A549 (cell line): Measurements from ENCODE around the gene PBXIP1. TPM values are rescaled to one million over a fixed set of nuclear protein-coding genes. Genes with fewer than 3 reads are reported as not detected.

Experiments used
- ATAC-seq, 2 experiments: fragments of 200-7000 bp in 1 of 2; fragments of >200 bp in 1 of 2; cut with Nextera tagmentation in 1 of 2; cut with Tn5 transposase in 1 of 2; 3 replicates each; pipeline versions ENCODE4 v1.8.0 to v1.9.1; 2018 to 2020; ENCODE audit warnings: mild to moderate bottlenecking in 1 of 2, moderate library complexity in 1 of 2
- CTCF ChIA-PET: fragments of 300-600 bp; sonication (Branson Sonifier 250); formaldehyde crosslinking; extraction: SDS; loops from one replicate; lab custom pipeline; 2021; ENCODE audit warnings: antibody characterized with exemption, inconsistent platforms; lab: Yijun Ruan, JAX
- POLR2A ChIA-PET: fragments of 350-600 bp; formaldehyde crosslinking; extraction: SDS; loops from one replicate; lab custom pipeline; 2021; ENCODE audit warnings: antibody characterized with exemption, inconsistent platforms; lab: Yijun Ruan, JAX
- DNase-seq, 2 experiments: peaks; one replicate each; pipeline versions ENCODE4 v3.0.0 to v3.0.0-alpha.2; 2011 to 2016; ENCODE audit warnings: low read depth in 1 of 2, low spot score in 1 of 2
- FAIRE-seq: peaks from 2 replicates; lab custom pipeline; 2011; peaks lifted over from hg19 to GRCh38; lab: Jason Lieb, UNC
- H3K27ac ChIP-seq, 2 experiments: fragments of >200 bp; sonication (Bioruptor Twin); formaldehyde crosslinking; 3 replicates each; pipeline ENCODE4 v1.5.1; 2016 to 2017
- H3K4me1 ChIP-seq: fragments of >200 bp; sonication (Bioruptor Twin); formaldehyde crosslinking; 3 replicates; pipeline ENCODE4 v1.6.1; 2016
- H3K4me2 ChIP-seq: fragments of >200 bp; sonication (Bioruptor Twin); formaldehyde crosslinking; 3 replicates; pipeline ENCODE4 v1.6.1; 2016
- H3K4me3 ChIP-seq: fragments of >200 bp; sonication (Bioruptor Twin); formaldehyde crosslinking; 3 replicates; pipeline ENCODE4 v1.5.1; 2016
- H3K9me3 ChIP-seq: fragments of >200 bp; sonication (Bioruptor Twin); formaldehyde crosslinking; 3 replicates; pipeline ENCODE4 v1.6.1; 2016
- BHLHE40 ChIP-seq: IDR thresholded peaks from 2 replicates; pipeline ENCODE4 v1.6.1; 2012; ENCODE audit warnings: low read depth, low read length, inconsistent platforms
- CBX2 ChIP-seq: fragments of 200-600 bp; sonication (generic); IDR thresholded peaks from 2 replicates; pipeline ENCODE4 v1.6.1; 2016; ENCODE audit warnings: low read depth, mild to moderate bottlenecking, borderline replicate concordance
- CEBPB ChIP-seq, 2 experiments: fragments of >200 bp in 1 of 2; sonication (Bioruptor Twin) in 1 of 2; formaldehyde crosslinking in 1 of 2; IDR thresholded peaks; 2 replicates each; pipeline ENCODE4 v1.6.1; 2012 to 2016
- CHD2 ChIP-seq: fragments of 150-350 bp; IDR thresholded peaks from 2 replicates; pipeline ENCODE4 v1.6.1; 2014; ENCODE audit warnings: low read length; ENCODE audit not compliant: partially characterized antibody
- CHD4 ChIP-seq: fragments of 200-600 bp; sonication (generic); IDR thresholded peaks from 2 replicates; pipeline ENCODE4 v1.6.1; 2016; ENCODE audit warnings: antibody characterized with exemption, mild to moderate bottlenecking, borderline replicate concordance
- FOSB ChIP-seq: fragments of 250-450 bp; sonication (Bioruptor Pico); IDR thresholded peaks from 2 replicates; pipeline ENCODE4 v1.5.0; 2020; ENCODE audit warnings: mild to moderate bottlenecking, moderate library complexity
- KDM1A ChIP-seq: fragments of 200-600 bp; sonication (generic); IDR thresholded peaks from 2 replicates; pipeline ENCODE4 v1.6.1; 2016; ENCODE audit warnings: low read depth, mild to moderate bottlenecking
- MAFK ChIP-seq: fragments of 450-650 bp; IDR thresholded peaks from 2 replicates; pipeline ENCODE4 v1.6.1; 2014; ENCODE audit not compliant: partially characterized antibody
- MAZ ChIP-seq: fragments of 150-350 bp; IDR thresholded peaks from 2 replicates; pipeline ENCODE4 v1.6.1; 2014; ENCODE audit warnings: antibody characterized with exemption, low read depth, low read length, borderline replicate concordance
- NFE2L2 ChIP-seq: fragments of 150-350 bp; conservative IDR thresholded peaks from 2 replicates; pipeline ENCODE4 v1.6.1; 2014; ENCODE audit warnings: low read length
- POLR2A ChIP-seq: IDR thresholded peaks from 2 replicates; pipeline ENCODE4 v1.6.1; 2012; ENCODE audit warnings: mild to moderate bottlenecking, low read length
- RFX5 ChIP-seq: fragments of 450-650 bp; IDR thresholded peaks from 2 replicates; pipeline ENCODE4 v1.7.1; 2014; ENCODE audit warnings: antibody characterized with exemption, mild to moderate bottlenecking, moderate library complexity
- RNF2 ChIP-seq: fragments of 200-600 bp; sonication (generic); IDR thresholded peaks from 2 replicates; pipeline ENCODE4 v1.6.1; 2016; ENCODE audit warnings: low read depth, mild to moderate bottlenecking, antibody characterized with exemption, moderate library complexity, borderline replicate concordance
- TFCP2L1 ChIP-seq: fragments of 250-450 bp; sonication (Bioruptor Pico); IDR thresholded peaks from 2 replicates; pipeline ENCODE4 v1.5.0; 2021; ENCODE audit warnings: mild to moderate bottlenecking
- ZFP36 ChIP-seq: fragments of 450-650 bp; IDR thresholded peaks from 2 replicates; pipeline ENCODE4 v1.6.1; 2014; ENCODE audit warnings: borderline replicate concordance; ENCODE audit not compliant: partially characterized antibody
- WGBS: methylation state at CpG from one replicate; pipeline ENCODE4 v1.1.6; 2017; ENCODE audit errors: missing lambda C conversion rate; 5-methylcytosine and 5-hydroxymethylcytosine counted together
- polyA plus RNA-seq, 4 experiments: library from polyadenylated mRNA; depleted of rRNA in 3 of 4; stranded (reverse); fragments of >200 nt; fragmentation: RNase III in 1 of 4; extraction: RNeasy Plus Mini Kit Qiagen cat#74134 plus additional on column Dnase treatment in 1 of 4; gene quantifications; 2 replicates in 3 of 4; 3 replicates in 1 of 4; pipeline ENCODE4 v1.2.3, GENCODE V29; 2011 to 2017
- TF ChIP-seq, protein P1 (sequence below): IDR thresholded peaks from 2 replicates; pipeline ENCODE4 v1.6.1; 2012
- TF ChIP-seq, protein P2 (sequence below): IDR thresholded peaks from 2 replicates; pipeline ENCODE4 v1.6.1; 2012

The PBXIP1 gene
- polyA plus RNA-seq, 2 of the 4 experiments (the other 2 are of a cell fraction), result 15.0 to 20.8 TPM

GRCh38 chr1:154948079-154948478 is 7.8 kb downstream of the PBXIP1 start (continued):
- TF ChIP-seq ZFP36, result no peak
- TF ChIP-seq MAZ, result no peak
- no peak for TF ChIP-seq CHD2

DNA sequence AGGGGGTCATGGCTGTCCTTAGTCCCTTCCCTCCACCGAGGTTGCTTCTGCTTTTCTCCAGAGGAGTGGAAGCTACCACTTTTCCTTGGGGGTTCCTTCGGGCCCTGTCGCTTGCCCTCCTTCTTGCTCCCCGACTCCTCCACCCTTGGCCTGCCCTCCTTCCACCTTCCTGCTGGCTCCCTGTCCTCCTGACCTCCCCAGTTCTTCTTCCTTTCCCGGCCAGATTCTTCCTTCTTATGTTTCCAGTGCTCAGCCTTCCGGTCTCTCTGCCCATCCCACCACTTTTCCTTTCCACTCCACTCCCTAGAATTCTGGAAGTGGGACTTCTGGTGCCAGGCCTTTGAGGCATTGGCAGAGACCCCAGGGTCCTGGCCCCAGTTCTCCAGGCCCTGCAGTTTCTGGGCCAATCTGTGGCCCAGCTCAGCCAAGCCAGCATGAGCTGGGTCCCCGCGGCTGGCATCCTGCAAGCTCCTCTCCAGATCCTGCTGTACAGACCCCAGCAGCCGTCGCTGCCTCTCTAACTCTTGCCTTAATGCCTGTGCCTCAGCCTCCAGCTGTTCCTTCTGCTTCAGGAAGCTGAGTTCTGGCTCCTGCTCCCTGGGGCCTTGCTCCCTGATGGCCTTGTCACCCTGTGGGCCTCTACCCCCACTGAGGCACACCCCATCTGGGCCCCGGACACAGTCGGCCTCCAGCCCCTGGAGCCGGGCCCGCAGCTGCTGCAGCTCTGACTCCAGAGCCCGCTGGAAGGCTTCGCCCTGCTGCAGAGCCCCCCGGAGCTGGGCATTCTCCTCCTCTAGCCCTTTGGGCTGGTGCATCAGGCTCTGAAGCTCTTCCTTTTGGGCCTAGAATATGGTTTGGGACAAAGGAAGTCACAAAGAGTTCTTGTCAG is 9.7 kb downstream of the PBXIP1 start:
- WGBS, result 82% methylated on average over 13 of the region's 17 CpGs
- no peak for TF ChIP-seq RFX5
- TF ChIP-seq KDM1A, result no peak
- TF ChIP-seq BHLHE40, result no peak
- TF ChIP-seq NFE2L2, result no peak
- TF ChIP-seq FOSB, result no peak
- TF ChIP-seq MAFK, result no peak
- no peak for TF ChIP-seq CHD4
- TF ChIP-seq, protein P1, sequence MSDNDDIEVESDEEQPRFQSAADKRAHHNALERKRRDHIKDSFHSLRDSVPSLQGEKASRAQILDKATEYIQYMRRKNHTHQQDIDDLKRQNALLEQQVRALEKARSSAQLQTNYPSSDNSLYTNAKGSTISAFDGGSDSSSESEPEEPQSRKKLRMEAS, result no peak
- no peak for TF ChIP-seq CEBPB (IDR thresholded peaks at IDR 0.05)
- TF ChIP-seq TFCP2L1, result no peak
- TF ChIP-seq, protein P2, sequence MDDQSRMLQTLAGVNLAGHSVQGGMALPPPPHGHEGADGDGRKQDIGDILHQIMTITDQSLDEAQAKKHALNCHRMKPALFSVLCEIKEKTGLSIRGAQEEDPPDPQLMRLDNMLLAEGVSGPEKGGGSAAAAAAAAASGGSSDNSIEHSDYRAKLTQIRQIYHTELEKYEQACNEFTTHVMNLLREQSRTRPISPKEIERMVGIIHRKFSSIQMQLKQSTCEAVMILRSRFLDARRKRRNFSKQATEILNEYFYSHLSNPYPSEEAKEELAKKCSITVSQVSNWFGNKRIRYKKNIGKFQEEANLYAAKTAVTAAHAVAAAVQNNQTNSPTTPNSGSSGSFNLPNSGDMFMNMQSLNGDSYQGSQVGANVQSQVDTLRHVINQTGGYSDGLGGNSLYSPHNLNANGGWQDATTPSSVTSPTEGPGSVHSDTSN, result no peak
- no peak for TF ChIP-seq RNF2
- no peak for TF ChIP-seq CBX2
- Histone ChIP-seq H3K27ac (no peak overlapping the region), H3K4me1 (no peaks in the 10 kb centered on the region), H3K9me3 (no peaks in the 10 kb centered on the region), H3K4me3 (no peak overlapping the region), H3K4me2 (no peak overlapping the region)
- CTCF ChIA-PET, result interaction anchor here (1.2 to 1.8 kb wide), 5 partner anchors 8 to 387 kb away, joined by 3 to 7 read pairs (median 6); partner anchors contain the start of gene PMVK
- ATAC-seq, result no peak
- POLR2A ChIA-PET, result interaction anchor here (1.2 to 1.5 kb wide), 2 partner anchors 10 to 27 kb away, joined by 3 to 4 read pairs; partner anchors contain the start of gene PBXIP1
- DNase-seq, result no peak
- FAIRE-seq, result no peak

GRCh38 chr1:154945160-154945961 is 10.5 kb downstream of the PBXIP1 start:
- Histone ChIP-seq H3K4me1 (no peaks in the 10 kb centered on the region), H3K27ac (no peak overlapping the region), H3K9me3 (no peaks in the 10 kb centered on the region), H3K4me3 (no peak overlapping the region), H3K4me2 (no peak overlapping the region)
- DNase-seq (no peak), FAIRE-seq (no peak), ATAC-seq (no peak)
- TF ChIP-seq ZFP36, result peak; percentile 65
- TF ChIP-seq POLR2A, result no peak
- CTCF ChIA-PET, result interaction anchor here (0.9 to 2.5 kb wide), 11 partner anchors 9 to 386 kb away, joined by 3 to 10 read pairs (median 6); partner anchors contain the start of gene PMVK
- WGBS, result 67% methylated on average over 15 of the region's 15 CpGs
- POLR2A ChIA-PET, result interaction anchor here (0.8 to 1.5 kb wide), 3 partner anchors 9 to 28 kb away, joined by 3 to 4 read pairs (median 4); partner anchors contain the start of genes PBXIP1 and PMVK
